CMK (cell line): Measurements from ENCODE around the gene RSPH1.

Source experiments
- DNase-seq: peaks from one replicate; pipeline ENCODE4 v3.0.0-alpha.2; 2010; ENCODE audit warnings: low read depth

Gene RSPH1

DNA sequence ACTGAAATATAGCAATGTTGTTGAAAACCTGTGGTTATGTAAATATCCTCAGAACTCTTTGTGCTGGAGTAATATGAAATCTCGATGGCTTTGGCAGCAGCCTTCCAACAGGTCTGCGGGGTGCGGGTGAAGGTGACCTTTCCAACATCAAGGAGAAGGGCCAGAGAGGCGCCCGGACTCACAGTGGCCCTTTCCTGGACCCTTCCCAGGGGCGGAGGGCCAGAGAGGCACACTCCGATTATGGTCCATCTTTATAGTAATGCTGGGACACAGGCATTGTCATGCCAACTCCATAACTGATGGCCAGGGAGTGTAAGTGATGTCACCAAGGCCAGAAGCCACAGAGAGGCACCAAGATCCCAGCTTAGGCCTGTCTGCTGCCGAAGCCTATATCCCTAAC is 35.7 kb upstream of the RSPH1 start:
- no peak for DNase-seq

- DNase-seq = no peak
Observed at GRCh38 chr21:42530167-42530518, 34.1 kb upstream of the RSPH1 start.

GRCh38 chr21:42527489-42528158 is 31.6 kb upstream of the RSPH1 start:
- no peak for DNase-seq

DNA sequence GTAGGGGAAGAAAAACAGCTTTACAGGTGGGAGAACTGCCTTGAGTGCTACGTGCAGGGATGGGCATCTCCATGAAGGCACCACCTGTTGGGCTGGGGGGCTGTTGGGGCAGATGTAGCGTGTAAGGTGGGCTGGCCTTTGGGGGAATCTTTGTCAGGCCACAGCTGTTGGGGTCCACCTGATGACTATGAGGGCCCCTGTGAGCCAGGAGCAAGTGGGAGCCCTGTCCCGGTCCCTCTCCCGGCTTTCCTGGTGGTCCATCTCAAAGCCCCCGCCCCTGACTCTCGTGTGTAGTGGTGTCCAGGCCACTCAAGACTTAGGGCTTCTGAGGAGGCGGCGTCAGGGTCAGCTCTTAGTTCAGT is 31.1 kb upstream of the RSPH1 start:
- no peak for DNase-seq

GRCh38 chr21:42526379-42526727 is 30.3 kb upstream of the RSPH1 start:
- DNase-seq = no peak

- no peak for DNase-seq
Observed at GRCh38 chr21:42525676-42526378, 29.8 kb upstream of the RSPH1 start.

DNA sequence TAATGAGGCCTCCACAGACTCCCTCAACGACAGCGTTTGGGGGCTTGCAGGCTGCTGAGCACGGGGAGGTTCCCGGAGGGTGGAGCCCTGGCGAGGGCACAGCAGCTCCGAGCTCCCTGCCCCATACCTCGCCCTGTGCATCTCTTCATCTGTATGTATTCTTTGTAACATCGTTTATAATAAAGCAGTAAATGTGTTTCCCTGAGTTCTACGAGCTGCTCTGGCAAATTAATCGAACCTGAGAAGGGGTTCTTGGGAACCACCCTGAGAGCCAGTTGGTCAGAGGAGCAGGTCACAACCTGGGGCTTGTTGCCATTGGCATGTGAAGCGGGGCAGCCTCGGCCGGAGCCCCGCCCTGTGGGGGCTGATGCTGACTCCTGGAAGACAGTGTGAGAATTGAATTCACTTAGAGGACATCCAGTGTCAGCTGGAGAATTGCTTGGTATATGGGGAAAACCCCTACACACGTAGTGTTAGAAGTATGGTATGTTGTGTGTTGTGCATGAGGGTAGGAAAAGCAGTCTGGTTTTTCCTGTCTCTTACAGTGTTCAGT is 29.1 kb upstream of the RSPH1 start:
- no peak for DNase-seq

DNA sequence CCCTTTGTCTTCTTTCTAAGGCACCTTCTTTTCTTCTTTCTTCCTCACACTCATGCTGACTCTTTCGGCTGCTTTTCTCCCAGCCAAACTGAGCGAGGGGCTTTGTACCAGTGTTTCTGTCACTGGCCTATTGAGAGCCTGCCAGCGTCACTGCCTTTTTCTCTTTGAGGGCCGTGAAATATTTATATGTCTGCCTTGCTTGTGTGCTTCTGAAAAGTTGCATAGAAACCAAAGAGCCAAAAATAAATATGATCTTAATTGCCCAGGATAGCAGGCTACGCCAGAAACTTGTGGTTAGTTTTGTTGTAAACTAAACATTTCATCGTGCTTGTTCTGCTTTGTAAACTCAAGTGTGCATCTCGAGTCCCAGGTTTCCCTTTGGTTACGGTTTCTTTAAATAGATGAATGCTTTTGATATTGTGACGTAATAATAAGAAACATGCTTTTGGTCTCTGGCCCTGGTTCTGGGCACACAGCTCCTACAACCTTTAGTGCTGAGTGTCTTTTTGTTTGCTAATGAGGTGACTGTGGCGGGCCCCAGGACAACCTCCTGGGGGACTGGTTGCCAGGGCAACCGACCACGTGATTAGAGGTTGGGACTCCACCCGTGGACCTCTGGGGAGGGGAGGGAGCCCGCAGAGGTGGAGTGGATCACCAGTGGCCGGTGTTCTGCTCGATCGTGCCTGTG is 28.5 kb upstream of the RSPH1 start:
- no peak for DNase-seq

DNA sequence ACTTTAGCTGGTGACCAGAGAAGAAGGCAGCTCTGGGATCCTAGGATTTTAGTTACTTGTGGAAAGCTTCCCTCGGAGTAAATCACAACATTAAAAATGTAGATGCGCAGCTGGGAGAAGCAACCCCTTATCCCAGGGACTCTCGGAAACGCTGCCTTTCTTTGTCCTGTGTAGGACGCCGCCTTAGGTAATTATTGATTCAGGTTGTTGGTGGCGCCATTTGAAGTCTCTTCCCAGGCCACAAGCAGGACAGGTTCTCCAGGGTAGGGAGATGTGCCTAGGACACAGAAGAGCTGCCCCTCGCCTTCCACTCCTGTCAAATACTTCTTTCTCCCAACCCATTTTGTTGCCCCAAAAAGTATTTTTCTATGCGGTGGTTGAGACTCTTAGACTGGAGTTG is 27.9 kb upstream of the RSPH1 start:
- no peak for DNase-seq

DNA sequence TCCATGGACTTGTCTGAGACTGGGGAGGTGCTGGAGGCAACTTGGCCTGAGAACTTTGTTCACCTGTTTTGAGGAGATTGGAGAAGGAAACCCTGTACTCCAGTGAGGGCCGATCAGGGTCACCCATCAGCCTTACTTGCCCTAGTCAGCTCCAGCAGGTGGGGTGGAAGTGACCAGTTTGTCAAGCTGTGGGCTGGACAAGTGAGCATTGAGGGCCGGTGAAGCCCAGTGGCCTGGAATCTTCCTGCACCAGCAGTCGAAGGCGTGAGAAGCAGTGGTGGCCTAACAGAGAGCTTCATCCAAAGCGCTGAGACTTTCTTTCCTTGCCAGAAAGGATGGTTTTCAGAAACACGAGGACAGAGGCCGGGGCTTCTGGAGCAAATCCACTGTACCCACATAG is 27.2 kb upstream of the RSPH1 start:
- DNase-seq = no peak

DNA sequence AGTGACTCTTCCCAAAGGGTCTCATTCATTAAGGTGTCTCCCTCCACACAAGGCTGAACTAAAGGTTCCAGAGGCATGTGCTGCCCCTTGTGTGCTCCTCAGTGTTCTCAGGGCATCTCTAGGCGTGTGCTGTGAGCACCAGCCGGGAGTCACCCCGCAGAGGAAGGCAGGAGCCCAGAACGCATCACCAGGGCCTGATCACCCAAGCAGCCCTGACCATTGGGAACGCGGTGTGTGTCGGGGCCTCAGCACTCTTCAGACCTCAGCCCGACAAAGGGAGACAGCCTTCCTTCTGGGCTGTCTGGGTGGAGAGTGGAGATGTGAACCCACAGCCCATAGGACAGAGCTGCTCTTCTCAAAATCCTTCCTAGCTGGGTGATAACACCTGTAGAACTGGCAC is 26.7 kb upstream of the RSPH1 start:
- no peak for DNase-seq

DNA sequence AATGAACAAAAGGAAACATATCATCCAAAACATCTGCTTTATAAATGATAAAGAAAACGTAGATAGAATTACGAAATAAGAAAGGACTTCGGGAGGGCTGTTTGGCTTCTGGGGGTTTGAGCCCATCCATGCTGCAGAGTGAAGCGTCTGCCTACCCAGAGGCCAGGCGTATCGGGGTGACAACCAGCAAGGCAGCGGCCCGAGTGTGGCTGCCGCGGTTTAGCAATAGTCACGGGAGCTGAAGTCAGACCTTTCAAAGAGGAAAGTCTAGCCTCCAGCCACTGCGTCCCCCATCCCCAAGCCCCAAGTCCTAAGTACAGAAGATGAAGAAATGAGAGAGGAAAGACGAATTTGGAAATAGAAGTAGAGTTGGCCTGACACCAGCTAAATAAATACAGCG is 26.2 kb upstream of the RSPH1 start:
- DNase-seq = no peak

DNA sequence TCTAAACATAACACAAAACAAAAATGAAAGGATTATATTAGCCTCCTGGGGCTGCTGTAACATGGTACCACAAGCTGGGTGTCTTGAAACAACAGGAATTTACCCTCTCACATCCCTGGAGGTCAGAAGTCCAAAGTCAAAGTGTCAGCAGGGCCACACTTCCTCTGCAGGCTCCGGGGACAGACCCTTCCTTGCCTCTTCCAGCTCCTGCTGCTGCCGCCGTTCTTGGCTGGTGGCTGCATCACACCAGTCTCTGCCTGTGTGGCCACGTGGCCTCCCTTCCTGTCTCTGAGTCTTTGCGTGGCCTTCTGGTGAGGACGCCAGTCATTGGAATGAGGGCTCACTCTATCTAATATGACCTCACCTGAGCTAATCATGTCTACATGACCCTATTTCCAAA is 25.8 kb upstream of the RSPH1 start:
- DNase-seq = no peak

GRCh38 chr21:42521384-42521783 is 25.4 kb upstream of the RSPH1 start:
- DNase-seq = no peak

GRCh38 chr21:42520628-42521253 is 24.7 kb upstream of the RSPH1 start:
- DNase-seq = no peak

DNA sequence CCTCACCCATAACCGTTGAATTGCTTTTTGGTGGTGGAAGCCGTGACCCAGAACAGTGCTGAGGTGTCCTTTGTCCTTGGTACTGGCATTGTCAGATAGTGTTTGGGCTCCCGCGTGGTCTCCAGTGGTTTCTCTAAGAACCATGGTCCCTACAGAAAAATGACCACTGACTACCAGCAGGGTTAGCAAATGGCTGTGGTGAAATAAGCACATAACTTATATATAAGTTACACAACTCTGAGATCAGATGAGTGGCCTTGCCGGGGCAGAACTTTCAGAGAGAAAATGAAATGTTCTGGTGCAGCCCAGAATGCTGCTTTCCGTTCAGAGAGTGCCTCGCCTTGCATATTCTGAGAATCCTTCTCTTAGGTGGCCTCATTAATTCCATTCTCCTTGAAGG is 22.6 kb upstream of the RSPH1 start:
- DNase-seq = no peak

DNA sequence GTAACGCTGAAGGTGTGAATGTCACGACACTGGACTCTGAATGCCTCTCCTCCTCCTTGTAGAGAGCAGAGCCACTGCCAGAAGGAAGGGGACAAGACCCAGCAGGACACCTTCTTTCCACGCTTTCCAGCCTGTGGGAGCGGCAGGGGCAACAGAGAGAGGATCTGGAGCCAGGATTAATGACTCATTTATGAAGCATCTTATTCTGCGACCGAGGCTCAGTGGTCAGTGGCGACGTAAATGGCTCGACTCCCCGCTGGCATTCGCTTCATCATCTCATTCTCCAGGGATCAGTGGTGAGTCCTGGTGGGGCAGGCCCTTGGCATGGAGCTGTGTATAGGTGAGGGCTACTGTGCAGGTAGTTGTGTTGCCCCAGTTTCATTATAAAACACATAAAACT is 22.2 kb upstream of the RSPH1 start:
- DNase-seq = no peak

GRCh38 chr21:42515708-42516502 is 19.9 kb upstream of the RSPH1 start:
- DNase-seq = no peak

- no peak for DNase-seq
Observed at GRCh38 chr21:42514883-42515228, 18.8 kb upstream of the RSPH1 start.

DNA sequence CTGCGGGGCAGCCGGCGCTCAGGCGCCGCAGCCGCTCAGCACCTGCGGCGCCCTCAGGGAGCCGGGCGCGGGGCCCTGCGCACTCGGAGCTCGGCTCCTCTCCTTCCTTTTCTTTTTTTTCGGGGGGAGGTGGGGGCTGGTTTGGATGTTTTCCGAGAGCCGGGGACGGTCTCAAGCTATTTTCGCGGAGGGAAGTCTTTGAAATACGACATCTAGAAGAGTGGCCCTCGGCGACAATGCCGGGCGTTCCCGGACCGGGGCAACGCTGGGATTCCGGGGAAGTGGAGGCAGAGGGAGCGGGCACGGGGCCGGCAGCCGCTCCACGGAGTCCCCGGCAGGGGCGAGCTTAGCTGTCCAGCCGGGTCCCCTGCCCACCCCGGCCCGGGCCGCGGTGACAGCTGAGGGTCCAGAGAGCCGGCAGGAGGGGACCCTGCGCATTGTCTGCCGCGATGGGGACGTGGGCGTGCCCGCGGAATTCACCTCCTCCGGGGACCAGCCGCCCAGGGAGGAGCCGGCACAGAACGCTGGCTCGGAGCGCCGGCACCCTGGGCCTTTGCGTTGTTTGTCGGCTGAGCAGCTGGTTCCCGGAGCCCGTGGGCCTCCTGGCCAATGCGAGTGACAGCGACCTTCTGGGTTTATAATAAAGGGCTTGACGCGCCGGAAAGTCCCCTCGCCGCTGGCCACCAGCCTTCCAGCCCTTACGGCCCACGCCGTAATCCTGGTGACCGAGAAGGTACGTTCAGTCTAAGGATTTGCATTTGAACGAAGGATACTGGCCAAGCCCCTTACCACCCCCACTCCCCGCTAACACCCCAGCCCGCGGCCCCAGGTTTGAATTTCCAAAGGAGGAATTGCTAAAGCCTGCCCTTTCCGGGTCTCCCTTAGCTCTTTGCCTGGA is 18.2 kb upstream of the RSPH1 start:
- no peak for DNase-seq
